K562 (cell line): ENCODE measurements around the gene FMNL1. TPM values are rescaled to one million over a fixed set of nuclear protein-coding genes. Genes with fewer than 3 reads are reported as not detected.

Experiments
- ARID2 ChIP-seq: fragments of 450-650 bp; IDR thresholded peaks from 2 replicates; pipeline ENCODE4 v1.6.1; 2017; ENCODE audit warnings: antibody characterized with exemption, mild to moderate bottlenecking
- CCNT2 ChIP-seq: IDR thresholded peaks from 2 replicates; pipeline ENCODE4 v1.6.1; 2011; ENCODE audit warnings: borderline replicate concordance, low read depth, mild to moderate bottlenecking, moderate library complexity, mixed read lengths, low read length; ENCODE audit not compliant: insufficient read length; ENCODE audit errors: extremely low read depth
- FOXK2 ChIP-seq, 2 experiments: fragments of 450-650 bp; IDR thresholded peaks in 1 of 2; conservative IDR thresholded peaks in 1 of 2; 2 replicates each; pipeline ENCODE4 v1.6.1; 2016; ENCODE audit warnings: low read depth in 2 of 2, mild to moderate bottlenecking in 1 of 2
- KLF1 ChIP-seq: fragments of 450-650 bp; IDR thresholded peaks from 2 replicates; pipeline ENCODE4 v1.6.1; 2016; ENCODE audit warnings: missing genetic modification characterization, missing compliant biosample characterization
- LEF1 ChIP-seq: fragments of 450-650 bp; IDR thresholded peaks from 2 replicates; pipeline ENCODE4 v1.6.1; 2016; ENCODE audit warnings: mild to moderate bottlenecking
- MTA3 ChIP-seq: fragments of 450-650 bp; formaldehyde crosslinking; IDR thresholded peaks from 2 replicates; pipeline ENCODE4 v1.6.1; 2017; ENCODE audit warnings: mild to moderate bottlenecking, borderline replicate concordance
- NCOA1 ChIP-seq: fragments of 450-650 bp; IDR thresholded peaks from 2 replicates; pipeline ENCODE4 v1.6.1; 2016; ENCODE audit warnings: low read depth
- NCOR1 ChIP-seq: fragments of 450-650 bp; IDR thresholded peaks from 2 replicates; pipeline ENCODE4 v1.6.1; 2016; ENCODE audit warnings: mild to moderate bottlenecking, moderate library complexity
- NFIC ChIP-seq: fragments of 450-650 bp; IDR thresholded peaks from 2 replicates; pipeline ENCODE4 v1.6.1; 2017; ENCODE audit warnings: mild to moderate bottlenecking, inconsistent platforms
- STAG1 ChIP-seq: sonication (generic); formaldehyde crosslinking; IDR thresholded peaks from 2 replicates; pipeline ENCODE4 v1.5.0; 2020; ENCODE audit warnings: missing genetic modification reagents, borderline replicate concordance
- TFAP4 ChIP-seq: sonication (generic); formaldehyde crosslinking; IDR thresholded peaks from 2 replicates; pipeline ENCODE4 v1.8.0; 2022; ENCODE audit warnings: missing genetic modification reagents, mild to moderate bottlenecking, moderate library complexity, borderline replicate concordance
- TRIM28 ChIP-seq: fragments of 450-650 bp; IDR thresholded peaks from 2 replicates; pipeline ENCODE4 v1.6.1; 2017
- polyA plus RNA-seq, 8 experiments: library from polyadenylated mRNA; depleted of rRNA in 4 of 8; stranded (reverse) in 5 of 8; unstranded in 3 of 8; fragments of >200 nt; fragmentation: Nextera tagmentation in 2 of 8; fragmentation: Illumina TruSeq in 1 of 8; extraction: Ambion mirVana in 2 of 8; extraction: Trizol in 1 of 8; gene quantifications; 2 replicates each; pipeline versions ENCODE4 v1.2.1 to v1.2.3, GENCODE V29; 2011 to 2014; ENCODE audit warnings: inconsistent platforms in 1 of 8, missing spikeins in 1 of 8
- total RNA-seq, 7 experiments: library from RNA; depleted of rRNA in 6 of 7; stranded (reverse); fragments of >200 nt in 6 of 7; fragmentation: Illumina TruSeq in 2 of 7; extraction: Trizol in 2 of 7; gene quantifications; 2 replicates each; pipeline versions ENCODE4 v1.2.1 to v1.2.3, GENCODE V29; 2011 to 2021; ENCODE audit warnings: low replicate concordance in 1 of 7
- TF ChIP-seq, protein P1 (sequence below): fragments of 250-450 bp; sonication (Bioruptor Pico); IDR thresholded peaks from 2 replicates; pipeline ENCODE4 v1.5.0; 2020; ENCODE audit warnings: mild to moderate bottlenecking, borderline replicate concordance
- TF ChIP-seq, protein P2 (sequence below), 2 experiments: fragments of 200-800 bp in 1 of 2; sonication (Bioruptor generic) in 1 of 2; sonication (generic) in 1 of 2; formaldehyde crosslinking in 1 of 2; IDR thresholded peaks in 1 of 2; conservative IDR thresholded peaks in 1 of 2; 2 replicates each; pipeline versions ENCODE4 v1.5.0 to v1.6.1; 2016 to 2020; ENCODE audit warnings: missing compliant biosample characterization in 1 of 2, missing genetic modification characterization in 1 of 2, missing genetic modification reagents in 1 of 2

Gene FMNL1
- total and polyA plus RNA-seq, 9 of the 15 experiments (the other 6 are each of a cell fraction or from before 2014, with no cell fraction given), result 0.70 to 36.6 (median 7.7) TPM

DNA sequence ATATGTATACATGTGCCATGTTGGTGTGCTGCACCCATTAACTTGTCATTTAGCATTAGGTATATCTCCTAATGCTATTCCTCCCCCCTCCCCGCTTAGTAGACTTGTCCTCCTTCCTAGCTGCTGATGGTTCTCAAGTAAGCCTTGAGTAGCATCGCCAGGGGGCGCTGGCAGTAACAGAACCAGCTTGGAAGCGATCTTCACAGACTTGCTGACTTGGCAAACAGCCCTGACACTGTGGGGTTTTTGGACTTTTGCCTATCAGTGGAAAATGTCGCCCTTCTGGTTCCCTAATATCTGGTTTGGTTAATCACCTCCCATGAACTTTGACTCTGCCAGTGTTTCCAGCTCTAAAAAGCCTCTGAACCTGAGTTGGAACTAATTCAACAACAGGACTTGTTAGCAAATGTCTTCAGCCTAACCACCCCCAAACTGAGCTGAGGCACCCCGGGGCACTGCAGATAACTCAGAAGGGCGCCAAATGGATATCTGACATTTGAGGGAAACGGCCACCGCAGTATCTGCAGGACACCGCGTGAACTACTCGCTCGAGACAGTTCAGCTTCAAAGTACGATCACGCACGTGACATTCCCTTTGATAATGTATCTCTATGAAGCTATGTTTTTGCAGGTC, 55.6 kb downstream of the FMNL1 start (continued):
- TF ChIP-seq, protein P1, sequence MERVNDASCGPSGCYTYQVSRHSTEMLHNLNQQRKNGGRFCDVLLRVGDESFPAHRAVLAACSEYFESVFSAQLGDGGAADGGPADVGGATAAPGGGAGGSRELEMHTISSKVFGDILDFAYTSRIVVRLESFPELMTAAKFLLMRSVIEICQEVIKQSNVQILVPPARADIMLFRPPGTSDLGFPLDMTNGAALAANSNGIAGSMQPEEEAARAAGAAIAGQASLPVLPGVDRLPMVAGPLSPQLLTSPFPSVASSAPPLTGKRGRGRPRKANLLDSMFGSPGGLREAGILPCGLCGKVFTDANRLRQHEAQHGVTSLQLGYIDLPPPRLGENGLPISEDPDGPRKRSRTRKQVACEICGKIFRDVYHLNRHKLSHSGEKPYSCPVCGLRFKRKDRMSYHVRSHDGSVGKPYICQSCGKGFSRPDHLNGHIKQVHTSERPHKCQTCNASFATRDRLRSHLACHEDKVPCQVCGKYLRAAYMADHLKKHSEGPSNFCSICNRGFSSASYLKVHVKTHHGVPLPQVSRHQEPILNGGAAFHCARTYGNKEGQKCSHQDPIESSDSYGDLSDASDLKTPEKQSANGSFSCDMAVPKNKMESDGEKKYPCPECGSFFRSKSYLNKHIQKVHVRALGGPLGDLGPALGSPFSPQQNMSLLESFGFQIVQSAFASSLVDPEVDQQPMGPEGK (CRISPR knock-in tag), result no peak
- TF ChIP-seq STAG1 (CRISPR knock-in tag) (peak; percentile 81; the same call in 1 of the 2 replicates), TRIM28 (peak; percentile 32; the same call in 1 of the 2 replicates), LEF1 (0 out of 2 replicates have a peak, but pooled peaks have one; percentile 29), TFAP4 (CRISPR knock-in tag) (peak; percentile 66; the same call in 1 of the 2 replicates), NCOR1 (peak; percentile 62), CCNT2 (no peak), MTA3 (peak; percentile 83), NFIC (peak; percentile 98), FOXK2 (conservative IDR thresholded peaks at IDR 0.05 in 1 of 2, IDR thresholded peaks at IDR 0.05 in 1 of 2; ENCODE audit: low read depth in 2 of 2) (no peak), NCOA1 (0 out of 2 replicates have a peak, but pooled peaks have one; percentile 24), ARID2 (peak; percentile 89), KLF1 (tag) (no peak)
- TF ChIP-seq, protein P2, sequence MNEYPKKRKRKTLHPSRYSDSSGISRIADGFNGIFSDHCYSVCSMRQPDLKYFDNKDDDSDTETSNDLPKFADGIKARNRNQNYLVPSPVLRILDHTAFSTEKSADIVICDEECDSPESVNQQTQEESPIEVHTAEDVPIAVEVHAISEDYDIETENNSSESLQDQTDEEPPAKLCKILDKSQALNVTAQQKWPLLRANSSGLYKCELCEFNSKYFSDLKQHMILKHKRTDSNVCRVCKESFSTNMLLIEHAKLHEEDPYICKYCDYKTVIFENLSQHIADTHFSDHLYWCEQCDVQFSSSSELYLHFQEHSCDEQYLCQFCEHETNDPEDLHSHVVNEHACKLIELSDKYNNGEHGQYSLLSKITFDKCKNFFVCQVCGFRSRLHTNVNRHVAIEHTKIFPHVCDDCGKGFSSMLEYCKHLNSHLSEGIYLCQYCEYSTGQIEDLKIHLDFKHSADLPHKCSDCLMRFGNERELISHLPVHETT (CRISPR knock-in tag; conservative IDR thresholded peaks at IDR 0.05 in 1 of 2, IDR thresholded peaks at IDR 0.05 in 1 of 2), result no peak
